T-helper 1 cell treated with Interleukin-12 subunit alpha and Interleukin-12 subunit beta and Interleukin-4 antibody, amounts not matched to agents 30 μg/mL and 1 μg/mL, for 36 hours (primary cell): ENCODE measurements around the gene GOLGA1.
"Not testable (repeated sequence)": the region's sequence is repeated elsewhere in the genome, so short reads cannot be mapped to it uniquely, and the experiment has no call there.

ENCODE experiments used
- H3K27ac Mint-ChIP-seq: one replicate; pipeline ENCODE4 v1.8.0; 2021; ENCODE audit warnings: mild to moderate bottlenecking, mixed read lengths
- H3K27me3 Mint-ChIP-seq: one replicate; pipeline ENCODE4 v1.8.0; 2021; ENCODE audit warnings: low read depth, mixed read lengths
- H3K36me3 Mint-ChIP-seq: one replicate; pipeline ENCODE4 v1.8.0; 2021; ENCODE audit warnings: low read depth, mixed read lengths
- H3K4me1 Mint-ChIP-seq: one replicate; pipeline ENCODE4 v1.8.0; 2021; ENCODE audit warnings: low read depth, mixed read lengths
- H3K4me3 Mint-ChIP-seq: one replicate; pipeline ENCODE4 v1.8.0; 2021; ENCODE audit warnings: mild to moderate bottlenecking, moderate library complexity, mixed read lengths
- H3K9me3 Mint-ChIP-seq: one replicate; pipeline ENCODE4 v1.8.0; 2021; ENCODE audit warnings: mixed read lengths

Gene GOLGA1

GRCh38 chr9:124950050-124950718 lies 9.3 kb upstream of the GOLGA1 start:
- no peaks in the 10 kb centered on the region for H3K9me3 Mint-ChIP-seq
- H3K4me3 Mint-ChIP-seq: no peak overlapping the region
- peaks cover 2% of the 10 kb centered on the region for H3K4me1 Mint-ChIP-seq
- H3K27ac Mint-ChIP-seq: no peak overlapping the region
- H3K36me3 Mint-ChIP-seq: peaks cover 9% of the 10 kb centered on the region
- no peaks in the 10 kb centered on the region for H3K27me3 Mint-ChIP-seq

- no peaks in the 10 kb centered on the region for H3K9me3 Mint-ChIP-seq
- H3K27ac Mint-ChIP-seq: no peak overlapping the region
- H3K4me3 Mint-ChIP-seq: no peak overlapping the region
- no peaks in the 10 kb centered on the region for H3K27me3 Mint-ChIP-seq
- H3K4me1 Mint-ChIP-seq: peaks cover 2% of the 10 kb centered on the region
- peaks cover 9% of the 10 kb centered on the region for H3K36me3 Mint-ChIP-seq
Observed at GRCh38 chr9:124949387-124949786, 8.5 kb upstream of the GOLGA1 start.

- Mint-ChIP-seq H3K4me3 (no peak overlapping the region), H3K4me1 (peaks cover 2% of the 10 kb centered on the region), H3K27me3 (no peaks in the 10 kb centered on the region), H3K36me3 (peaks cover 7% of the 10 kb centered on the region), H3K9me3 (no peaks in the 10 kb centered on the region), H3K27ac (no peak overlapping the region)
Observed at GRCh38 chr9:124947727-124948391, 7.0 kb upstream of the GOLGA1 start.

GRCh38 chr9:124946167-124946566 lies 5.3 kb upstream of the GOLGA1 start:
- peaks cover 5% of the 10 kb centered on the region for H3K36me3 Mint-ChIP-seq
- H3K4me1 Mint-ChIP-seq: peaks cover 14% of the 10 kb centered on the region
- no peaks in the 10 kb centered on the region for H3K9me3 Mint-ChIP-seq
- H3K4me3 Mint-ChIP-seq: no peak overlapping the region
- H3K27ac Mint-ChIP-seq: no peak overlapping the region
- no peaks in the 10 kb centered on the region for H3K27me3 Mint-ChIP-seq

GRCh38 chr9:124941679-124942561 lies 1.0 kb upstream of the GOLGA1 start:
- Mint-ChIP-seq H3K4me3 (peak overlapping the region; percentile 90), H3K36me3 (peaks cover 10% of the 10 kb centered on the region), H3K4me1 (peaks cover 31% of the 10 kb centered on the region), H3K27ac (peak overlapping the region; percentile 100), H3K9me3 (no peaks in the 10 kb centered on the region), H3K27me3 (no peaks in the 10 kb centered on the region)

GRCh38 chr9:124940521-124940893 lies 376 bp downstream of the GOLGA1 start:
- peaks cover 31% of the 10 kb centered on the region for H3K4me1 Mint-ChIP-seq
- H3K27me3 Mint-ChIP-seq: no peaks in the 10 kb centered on the region
- peak overlapping the region; percentile 90 for H3K4me3 Mint-ChIP-seq
- H3K9me3 Mint-ChIP-seq: no peaks in the 10 kb centered on the region
- peaks cover 15% of the 10 kb centered on the region for H3K36me3 Mint-ChIP-seq
- H3K27ac Mint-ChIP-seq: peak overlapping the region; percentile 89

DNA sequence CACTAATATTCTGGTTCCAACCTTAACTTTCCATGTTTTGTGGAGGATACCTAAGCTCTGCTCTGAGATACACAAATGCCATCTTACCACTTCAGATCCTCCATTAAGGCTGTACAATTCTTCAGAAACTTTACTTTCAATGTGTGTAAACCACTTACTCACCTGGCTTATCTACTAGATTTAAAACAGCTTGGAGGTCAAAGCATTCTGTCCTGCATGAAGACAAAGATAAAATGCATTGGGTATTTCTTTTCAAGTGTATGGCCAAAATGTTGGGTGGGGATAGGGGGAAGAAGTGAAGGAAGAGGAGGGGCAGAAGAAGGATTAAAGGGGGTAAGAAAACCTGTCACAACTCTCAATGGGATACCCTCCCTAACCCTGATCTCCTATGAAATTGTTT lies 939 bp downstream of the GOLGA1 start:
- H3K27me3 Mint-ChIP-seq: no peaks in the 10 kb centered on the region
- peak overlapping the region; percentile 89 for H3K27ac Mint-ChIP-seq
- H3K9me3 Mint-ChIP-seq: no peaks in the 10 kb centered on the region
- H3K4me1 Mint-ChIP-seq: peaks cover 31% of the 10 kb centered on the region
- H3K4me3 Mint-ChIP-seq: peak overlapping the region; percentile 90
- peaks cover 15% of the 10 kb centered on the region for H3K36me3 Mint-ChIP-seq

DNA sequence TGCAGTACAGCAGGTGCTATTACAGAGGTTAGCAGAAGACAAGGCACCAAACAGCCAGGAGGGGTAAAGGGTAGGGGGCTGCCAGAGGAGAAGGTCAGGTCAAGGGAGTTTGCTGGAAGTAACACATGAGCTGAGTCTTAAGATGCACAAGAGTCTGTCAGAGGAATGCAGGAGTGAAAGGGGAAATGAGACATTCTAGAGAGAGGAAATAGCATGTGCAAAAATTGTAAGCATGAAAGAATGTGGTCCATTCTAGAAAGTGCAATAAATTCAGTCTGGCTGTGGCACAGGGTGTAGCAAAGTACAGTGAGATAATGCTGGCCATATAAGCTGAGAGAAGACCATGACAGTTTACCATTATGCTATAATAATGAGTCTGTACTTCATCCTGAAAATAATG lies 6.6 kb downstream of the GOLGA1 start:
- H3K9me3 Mint-ChIP-seq: no peaks in the 10 kb centered on the region
- no peaks in the 10 kb centered on the region for H3K27me3 Mint-ChIP-seq
- H3K4me1 Mint-ChIP-seq: peaks cover 24% of the 10 kb centered on the region
- peaks cover 31% of the 10 kb centered on the region for H3K36me3 Mint-ChIP-seq
- no peak overlapping the region for H3K27ac Mint-ChIP-seq
- no peak overlapping the region for H3K4me3 Mint-ChIP-seq

GRCh38 chr9:124932333-124932732 lies 8.6 kb downstream of the GOLGA1 start:
- Mint-ChIP-seq H3K27me3 (no peaks in the 10 kb centered on the region), H3K36me3 (peaks cover 42% of the 10 kb centered on the region), H3K9me3 (no peaks in the 10 kb centered on the region), H3K4me1 (peaks cover 15% of the 10 kb centered on the region), H3K27ac (no peak overlapping the region), H3K4me3 (no peak overlapping the region)

- peaks cover 46% of the 10 kb centered on the region for H3K36me3 Mint-ChIP-seq
- no peak overlapping the region for H3K27ac Mint-ChIP-seq
- H3K4me1 Mint-ChIP-seq: peaks cover 14% of the 10 kb centered on the region
- H3K27me3 Mint-ChIP-seq: no peaks in the 10 kb centered on the region
- no peaks in the 10 kb centered on the region for H3K9me3 Mint-ChIP-seq
- no peak overlapping the region for H3K4me3 Mint-ChIP-seq
Observed at GRCh38 chr9:124929464-124929863, 11.4 kb downstream of the GOLGA1 start.

DNA sequence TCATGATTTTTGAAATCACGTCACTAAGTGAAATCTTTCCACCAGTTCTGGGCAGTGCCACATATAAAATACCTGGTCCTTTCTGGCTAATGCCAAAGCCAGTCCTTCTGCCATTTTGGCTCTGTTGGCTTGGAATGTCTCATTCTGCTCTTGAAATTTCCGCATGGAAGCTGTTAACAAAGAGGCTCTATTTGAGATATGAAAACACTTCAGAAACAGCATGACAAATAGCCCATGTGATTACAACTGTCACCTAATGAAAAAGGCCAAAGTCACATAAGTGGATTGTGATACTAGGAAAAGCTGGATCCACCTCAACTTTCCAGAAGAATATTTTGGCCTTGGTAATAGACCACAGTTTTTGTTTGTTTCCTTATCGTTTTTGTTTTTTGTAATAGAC lies 12.8 kb downstream of the GOLGA1 start:
- H3K27ac Mint-ChIP-seq: no peak overlapping the region

GRCh38 chr9:124920394-124920793 lies 20.5 kb downstream of the GOLGA1 start:
- not testable (repeated sequence) for H3K4me3 Mint-ChIP-seq, H3K9me3 Mint-ChIP-seq, H3K4me1 Mint-ChIP-seq, H3K27ac Mint-ChIP-seq, H3K27me3 Mint-ChIP-seq
- peaks cover 18% of the 10 kb centered on the region for H3K36me3 Mint-ChIP-seq

More for the DNA sequence above, 12.8 kb downstream of the GOLGA1 start:
- peaks cover 37% of the 10 kb centered on the region for H3K36me3 Mint-ChIP-seq
- no peaks in the 10 kb centered on the region for H3K9me3 Mint-ChIP-seq
- peaks cover 7% of the 10 kb centered on the region for H3K4me1 Mint-ChIP-seq
- H3K4me3 Mint-ChIP-seq: no peak overlapping the region
- no peaks in the 10 kb centered on the region for H3K27me3 Mint-ChIP-seq

DNA sequence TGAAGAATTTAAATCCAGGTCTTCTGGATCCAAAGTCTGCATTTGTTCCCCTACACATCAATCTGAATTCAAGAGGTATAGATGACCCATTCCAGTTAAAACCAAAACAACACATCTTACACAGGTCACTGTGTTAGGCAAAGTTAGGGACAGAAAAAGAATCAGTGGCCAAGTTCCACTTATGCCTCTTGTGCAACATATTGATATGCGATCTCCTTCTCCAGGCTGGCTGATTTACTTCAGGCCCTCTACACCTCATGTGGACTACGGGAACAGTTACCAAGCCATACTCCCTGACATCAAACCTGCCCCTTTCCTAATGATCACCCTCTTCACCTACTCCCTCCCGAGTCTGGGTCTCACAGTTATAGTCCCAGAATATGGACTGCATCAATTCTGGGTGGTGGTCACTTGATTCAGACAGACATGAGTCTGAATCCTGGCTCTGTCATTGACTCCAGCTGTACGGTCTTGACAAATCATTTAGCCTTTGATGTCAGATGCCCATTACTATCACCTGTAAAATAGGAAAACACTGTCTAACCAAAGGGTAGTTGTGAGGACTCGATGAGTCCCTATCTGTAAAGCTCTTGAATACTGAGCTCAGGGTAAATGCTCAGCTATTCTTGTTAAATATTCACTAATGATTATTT lies 26.0 kb downstream of the GOLGA1 start:
- no peak overlapping the region for H3K4me3 Mint-ChIP-seq
- H3K9me3 Mint-ChIP-seq: no peaks in the 10 kb centered on the region
- no peaks in the 10 kb centered on the region for H3K27me3 Mint-ChIP-seq
- no peaks in the 10 kb centered on the region for H3K4me1 Mint-ChIP-seq
- peaks cover 23% of the 10 kb centered on the region for H3K36me3 Mint-ChIP-seq
- no peak overlapping the region for H3K27ac Mint-ChIP-seq

- no peaks in the 10 kb centered on the region for H3K9me3 Mint-ChIP-seq
- no peak overlapping the region for H3K4me3 Mint-ChIP-seq
- no peak overlapping the region for H3K27ac Mint-ChIP-seq
- H3K4me1 Mint-ChIP-seq: no peaks in the 10 kb centered on the region
- no peaks in the 10 kb centered on the region for H3K27me3 Mint-ChIP-seq
- H3K36me3 Mint-ChIP-seq: peaks cover 23% of the 10 kb centered on the region
Observed at GRCh38 chr9:124913378-124913777, 27.5 kb downstream of the GOLGA1 start.
